ENCODE measurements around the gene SEC22A.

- TF ChIP-seq CTCF (IDR thresholded peaks at IDR 0.05): no peak
- no peak for TF ChIP-seq POLR2A (IDR thresholded peaks at IDR 0.05)
Measured at GRCh38 chr3:123311201-123311600, 109.5 kb downstream of the SEC22A start.

Measured in adrenal gland (tissue), 5 donors.